Fibroblast of lung (primary cell): ENCODE data around the gene TMEM198.

Experiments
- CTCF ChIP-seq, 2 donors: IDR thresholded peaks in 1 of 2; conservative IDR thresholded peaks in 1 of 2; 1 replicate in 1 of 2; 2 replicates in 1 of 2; pipeline ENCODE4 v1.5.1; 2011 to 2012; ENCODE audit warnings: low read length in 2 of 2, control low read depth in 1 of 2, inconsistent platforms in 1 of 2, low read depth in 1 of 2, mild to moderate bottlenecking in 1 of 2
- EZH2 ChIP-seq: IDR thresholded peaks from 2 replicates; pipeline ENCODE4 v1.5.1; 2012; ENCODE audit warnings: low read length, control low read depth, mild to moderate bottlenecking; ENCODE audit errors: missing control alignments

GRCh38 chr2:219519526-219519916 is 24.3 kb upstream of the TMEM198 start:
- TF ChIP-seq EZH2 (no peak), CTCF (conservative IDR thresholded peaks at IDR 0.05 in 1 of 2, IDR thresholded peaks at IDR 0.05 in 1 of 2; ENCODE audit: low read depth in 1 of 2, low read length in 2 of 2) (no peak)
